GM18870 (cell line): Measurements from ENCODE around the gene KIF16B.
A peak's percentile ranks its signal among the peaks of the same experiment; 100 is the strongest.

Experiments
- ATAC-seq: cut with Tn5 transposase; IDR thresholded peaks from one replicate; pipeline ENCODE4 v1.9.1; 2021; ENCODE audit warnings: moderate library complexity; ENCODE audit not compliant: unreplicated experiment

Gene KIF16B

GRCh38 chr20:16367948-16368560 is 205.2 kb downstream of the KIF16B start:
- no peak for ATAC-seq

DNA sequence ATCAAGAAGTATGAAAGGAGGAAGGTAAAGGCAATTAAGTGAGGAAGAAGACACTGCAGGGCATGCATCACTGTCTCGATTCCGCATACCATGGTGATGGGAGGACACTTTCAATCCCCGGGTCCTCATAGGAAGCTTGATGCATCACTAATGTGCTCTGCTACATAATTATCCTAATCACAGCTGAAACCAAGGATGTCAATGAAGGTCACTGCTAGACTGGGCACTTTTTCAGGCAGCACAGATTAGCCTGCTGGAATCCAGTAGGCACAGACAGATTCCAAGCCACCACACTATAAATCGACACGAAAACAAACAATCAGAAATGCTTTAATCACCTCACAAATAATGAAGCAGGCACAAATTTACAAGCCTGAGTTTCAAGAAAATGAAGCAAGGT is 206.7 kb downstream of the KIF16B start:
- no peak for ATAC-seq

GRCh38 chr20:16364320-16364687 is 208.9 kb downstream of the KIF16B start:
- ATAC-seq = no peak

DNA sequence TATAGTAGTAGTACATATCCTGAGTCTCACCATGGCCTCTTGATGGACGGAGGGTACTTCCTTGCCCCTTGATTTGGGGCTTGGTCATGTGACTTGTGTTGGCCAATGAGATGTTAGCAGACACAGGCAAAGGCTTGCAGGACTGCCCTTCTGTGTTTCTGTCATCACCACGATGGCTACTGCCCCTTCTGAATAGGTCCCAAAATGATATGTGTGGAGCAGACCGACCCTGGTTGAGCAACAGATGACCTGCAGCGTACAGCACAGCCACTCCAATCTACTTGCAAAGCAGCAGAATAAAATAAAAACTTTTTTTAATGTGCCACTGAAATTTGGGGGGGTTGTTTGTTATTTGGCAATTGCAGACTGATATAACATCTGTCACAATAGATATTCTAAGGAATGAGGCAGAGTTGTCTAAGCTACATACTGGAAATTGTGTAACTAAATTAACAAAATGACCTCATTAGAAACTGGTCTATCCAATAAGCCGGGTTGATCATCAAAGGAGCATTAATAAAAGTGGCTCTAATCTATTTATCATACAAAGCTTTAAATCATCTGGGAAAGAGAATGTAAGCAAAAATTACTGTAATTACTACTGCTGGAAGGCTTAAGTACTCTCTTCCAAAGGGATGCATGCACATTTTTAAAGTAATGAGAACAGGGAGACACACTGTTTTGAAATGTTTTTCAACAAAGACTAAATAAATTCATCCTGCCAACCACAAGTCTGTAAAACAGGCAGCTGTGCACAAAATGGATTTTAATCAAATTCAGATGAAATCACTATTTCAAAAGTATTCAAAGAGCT is 209.5 kb downstream of the KIF16B start:
- ATAC-seq = no peak

GRCh38 chr20:16362642-16363041 is 210.6 kb downstream of the KIF16B start:
- ATAC-seq = no peak

DNA sequence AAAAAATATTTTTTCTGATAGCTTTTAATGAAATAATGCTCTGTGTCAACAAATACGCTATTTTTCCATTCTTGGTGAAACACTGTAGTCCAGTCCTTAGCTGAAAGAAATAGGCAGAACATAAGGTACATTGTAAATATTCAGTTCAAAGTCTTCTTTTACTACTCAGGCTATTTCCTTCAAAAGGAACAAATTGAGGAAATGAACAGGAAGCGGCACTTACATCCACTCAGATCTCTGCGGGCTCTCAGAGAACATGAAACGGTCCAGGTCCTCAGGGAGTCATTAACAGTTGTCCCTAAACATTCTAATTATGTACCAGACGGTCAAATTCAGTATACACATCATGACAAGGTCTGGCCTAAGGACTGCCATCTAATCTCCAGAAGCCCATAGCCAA is 212.6 kb downstream of the KIF16B start:
- no peak for ATAC-seq

DNA sequence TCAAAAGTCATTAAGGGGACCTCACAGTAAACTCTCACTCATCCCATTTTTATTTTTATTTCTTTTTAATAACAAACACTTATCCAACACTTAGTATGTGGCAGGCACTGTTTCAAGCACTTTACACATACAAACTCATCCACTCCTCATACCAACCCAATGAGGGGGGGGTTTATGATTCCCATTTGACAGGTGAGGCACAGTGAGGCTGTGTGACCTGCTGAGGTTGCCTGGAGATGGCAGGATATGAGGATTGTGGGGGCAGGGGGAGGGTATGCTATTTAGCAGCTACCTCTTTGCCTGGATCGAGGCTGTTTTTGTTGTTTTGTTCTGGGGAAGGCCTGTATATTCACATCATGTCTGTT is 219.8 kb downstream of the KIF16B start:
- no peak for ATAC-seq

GRCh38 chr20:16352751-16353416 is 220.4 kb downstream of the KIF16B start:
- no peak for ATAC-seq

DNA sequence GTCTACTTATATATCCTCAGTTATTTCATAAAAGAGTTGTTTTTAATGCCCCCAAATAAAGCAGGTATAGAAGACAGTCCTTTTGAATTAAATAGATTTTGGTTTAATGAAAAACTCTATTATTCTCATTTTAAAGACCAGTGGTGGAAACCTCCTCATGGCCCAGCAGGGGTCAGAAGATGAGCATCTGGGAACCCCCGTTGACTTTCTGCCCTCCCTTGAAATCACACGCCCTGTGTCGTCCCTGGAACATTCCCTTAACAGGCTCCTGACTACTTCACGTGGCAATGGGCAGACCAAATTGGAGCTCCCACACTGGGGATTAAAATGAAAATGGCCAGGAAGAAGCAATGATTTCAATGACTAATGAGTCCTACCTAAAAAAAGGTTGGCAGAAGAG is 220.9 kb downstream of the KIF16B start:
- ATAC-seq = no peak

- no peak for ATAC-seq
Observed at GRCh38 chr20:16351415-16351814, 221.8 kb downstream of the KIF16B start.

DNA sequence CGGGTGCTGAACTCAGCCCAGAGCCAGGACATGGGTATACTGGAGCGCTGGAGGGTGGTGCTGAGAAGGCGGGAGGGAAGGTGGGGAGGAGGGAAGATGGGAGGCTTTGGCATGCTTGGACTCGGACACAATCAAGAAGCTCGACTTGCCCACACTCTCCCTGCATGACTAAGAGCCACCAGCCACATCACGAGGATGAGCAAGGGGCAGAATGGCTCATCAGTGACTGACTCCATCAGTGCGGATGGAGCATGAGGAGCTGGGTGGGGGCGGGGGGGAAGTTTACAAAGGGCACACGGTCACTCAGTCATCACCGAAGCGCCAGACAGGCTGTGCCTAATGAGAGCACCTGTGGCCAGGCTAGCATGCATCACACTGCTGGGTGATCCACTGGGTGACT is 222.8 kb downstream of the KIF16B start:
- no peak for ATAC-seq

GRCh38 chr20:16349523-16350260 is 223.6 kb downstream of the KIF16B start:
- ATAC-seq = no peak

DNA sequence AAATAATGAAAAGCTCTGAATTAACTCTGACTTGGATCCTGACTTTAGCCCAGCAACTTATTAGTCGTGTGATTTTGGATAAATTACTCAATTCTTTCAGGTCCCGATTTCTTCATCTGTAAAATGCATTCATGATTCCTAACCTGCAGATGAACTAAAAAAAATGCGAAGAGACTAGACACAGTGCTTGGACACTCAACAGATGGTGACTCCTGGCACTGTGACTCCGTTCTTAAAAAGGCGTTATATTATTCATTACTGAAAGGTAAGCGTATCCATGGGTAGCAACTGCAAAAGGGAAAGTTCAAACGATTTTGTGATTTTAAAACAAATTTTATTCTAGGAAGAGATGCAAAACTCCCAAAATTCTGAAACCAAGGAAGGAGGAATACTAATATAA is 226.3 kb downstream of the KIF16B start:
- no peak for ATAC-seq

GRCh38 chr20:16337707-16338106 is 235.5 kb downstream of the KIF16B start:
- no peak for ATAC-seq

DNA sequence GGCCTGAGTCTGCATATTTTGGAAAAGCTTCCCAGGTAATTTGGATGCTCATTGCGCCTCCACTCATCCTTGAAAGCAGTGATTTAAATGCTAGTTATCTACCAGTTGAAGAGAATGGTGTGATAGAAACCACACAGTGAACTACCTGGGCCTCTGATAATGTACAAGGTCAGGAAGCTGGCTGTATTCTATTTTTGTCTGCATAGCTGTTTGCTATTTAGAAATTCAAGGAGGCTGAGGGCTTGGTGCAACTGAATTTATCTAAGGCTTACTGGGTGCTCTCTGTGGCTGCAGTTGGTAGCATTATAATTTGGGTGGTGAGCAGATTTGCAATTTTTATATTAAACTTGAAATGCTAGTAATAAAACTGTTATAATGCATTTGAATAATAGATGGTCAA is 245.6 kb downstream of the KIF16B start:
- ATAC-seq = no peak

GRCh38 chr20:16321291-16321690 is 252.0 kb downstream of the KIF16B start:
- ATAC-seq = no peak

DNA sequence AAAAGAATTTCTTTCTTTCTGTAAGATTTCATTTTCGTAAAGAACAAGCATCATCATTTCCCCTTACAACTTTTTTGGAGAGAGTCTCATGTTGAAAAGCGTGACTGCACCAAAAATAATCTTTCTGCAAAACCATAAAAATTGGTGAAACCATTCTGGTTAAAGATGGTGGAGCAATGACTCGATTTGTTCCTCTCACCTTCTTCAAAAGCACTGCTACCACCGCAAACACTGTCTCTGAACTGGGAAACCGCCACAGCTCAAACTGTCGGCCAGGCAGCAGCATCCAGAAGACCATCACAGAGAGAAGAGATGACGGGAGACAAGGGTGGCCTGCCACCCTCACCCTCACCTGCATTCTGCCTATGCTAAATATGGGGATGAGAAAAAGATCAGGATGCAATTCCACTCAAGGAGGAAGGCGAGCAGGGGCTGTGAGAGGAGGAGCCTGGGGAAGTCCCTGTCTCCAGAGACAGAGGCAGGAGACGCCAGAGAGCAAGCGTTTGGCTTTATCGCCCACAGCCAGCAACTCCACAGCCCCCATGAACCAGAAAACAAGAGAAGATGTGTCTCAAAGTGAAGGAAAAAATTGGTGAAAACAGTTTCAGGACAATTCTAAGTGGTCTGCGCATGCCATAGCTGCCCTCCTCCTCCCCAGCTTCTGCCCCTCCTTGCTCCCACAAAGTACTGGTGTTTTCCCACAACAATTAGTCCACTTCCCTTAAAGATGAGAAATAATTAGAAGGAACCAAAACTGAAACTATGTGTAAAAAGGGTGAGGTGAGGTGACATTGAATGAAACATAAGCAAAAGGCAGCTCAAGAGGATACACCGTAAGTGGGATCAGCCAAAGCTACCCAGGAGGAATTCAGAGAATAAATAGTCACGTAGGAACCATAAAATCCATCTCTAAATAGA is 255.5 kb downstream of the KIF16B start:
- peak; percentile 32 for ATAC-seq

DNA sequence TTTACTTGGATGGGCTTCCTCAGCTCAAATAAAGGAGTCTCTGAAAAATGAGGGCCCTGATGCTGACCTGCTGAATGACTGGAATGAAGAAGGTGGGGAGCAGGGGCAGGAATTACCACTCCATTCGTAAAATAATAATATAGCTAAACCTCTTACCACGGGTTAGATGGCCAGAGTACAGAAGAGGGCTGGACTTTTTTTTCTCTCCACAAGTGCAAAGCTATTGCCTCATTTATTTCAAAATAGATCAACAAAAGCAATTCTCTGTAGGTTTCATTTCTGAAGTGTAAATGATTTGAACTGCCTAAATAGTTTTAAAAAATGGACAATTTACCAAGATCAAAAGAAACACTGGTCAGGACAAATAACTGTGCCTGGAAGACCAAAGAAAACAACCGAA is 256.7 kb downstream of the KIF16B start:
- ATAC-seq = no peak

DNA sequence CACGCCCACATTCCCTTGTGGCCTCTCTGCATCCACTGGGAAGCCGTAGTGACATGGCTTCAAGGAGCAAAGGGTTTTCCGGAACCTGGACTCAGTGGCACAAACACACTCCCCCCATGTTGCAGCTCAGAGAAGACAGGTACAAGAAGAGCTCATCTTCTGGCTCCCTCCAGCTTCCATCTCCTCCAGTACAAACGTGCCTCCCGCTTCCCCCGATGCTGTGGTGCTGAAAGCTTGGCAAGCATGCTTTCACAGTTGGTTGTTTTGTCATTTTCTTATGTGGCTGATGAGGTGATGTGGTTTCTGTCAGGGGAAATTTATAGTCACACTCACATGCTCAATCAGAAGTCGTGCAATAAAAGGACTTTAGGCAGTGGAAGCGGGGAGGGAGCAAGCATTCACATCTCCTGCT is 258.5 kb downstream of the KIF16B start:
- ATAC-seq = peak; percentile 10

DNA sequence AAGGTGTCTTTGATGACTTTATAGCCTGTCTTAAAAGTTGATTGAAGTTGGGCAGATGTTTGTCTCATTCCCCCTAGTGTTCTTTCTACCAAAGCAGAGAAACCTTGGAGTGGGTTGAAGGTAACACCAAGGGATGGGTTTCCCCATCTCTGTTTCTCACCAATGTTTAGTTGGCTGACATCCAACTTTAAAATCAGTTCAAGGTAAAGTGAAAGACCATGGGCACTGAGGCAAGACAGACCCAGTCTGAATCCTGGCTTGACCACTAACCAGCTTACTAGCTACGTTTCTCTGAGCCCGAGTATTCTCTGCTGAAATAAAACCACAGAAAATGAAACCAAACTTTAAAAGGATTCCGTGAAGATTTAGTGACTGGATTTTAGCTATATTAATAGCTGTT is 258.9 kb downstream of the KIF16B start:
- ATAC-seq = peak; percentile 58
